ENCODE measurements around the gene GLT1D1.

DNA sequence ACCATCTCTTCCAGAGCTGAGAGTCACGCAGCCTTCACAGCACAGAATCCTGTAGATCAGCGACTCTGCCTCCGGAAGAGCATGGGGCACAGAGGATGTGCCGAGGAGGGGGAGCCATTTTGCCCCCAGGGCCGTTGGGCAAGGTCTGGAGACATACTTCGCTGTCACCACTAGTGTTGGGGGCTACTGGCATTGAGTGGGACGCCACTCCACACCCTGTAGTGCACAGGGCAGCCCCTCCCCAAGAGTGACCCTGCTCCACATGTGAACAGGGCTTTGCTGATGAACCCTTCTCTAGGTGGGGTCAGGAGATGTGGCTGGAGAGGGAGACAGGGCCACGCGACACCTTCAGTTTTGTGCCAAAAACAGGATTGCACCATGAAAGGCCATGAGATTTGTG lies 6.0 kb downstream of the GLT1D1 start:
- no peak for TF ChIP-seq POLR2A (IDR thresholded peaks at IDR 0.05)
- TF ChIP-seq, protein P1, sequence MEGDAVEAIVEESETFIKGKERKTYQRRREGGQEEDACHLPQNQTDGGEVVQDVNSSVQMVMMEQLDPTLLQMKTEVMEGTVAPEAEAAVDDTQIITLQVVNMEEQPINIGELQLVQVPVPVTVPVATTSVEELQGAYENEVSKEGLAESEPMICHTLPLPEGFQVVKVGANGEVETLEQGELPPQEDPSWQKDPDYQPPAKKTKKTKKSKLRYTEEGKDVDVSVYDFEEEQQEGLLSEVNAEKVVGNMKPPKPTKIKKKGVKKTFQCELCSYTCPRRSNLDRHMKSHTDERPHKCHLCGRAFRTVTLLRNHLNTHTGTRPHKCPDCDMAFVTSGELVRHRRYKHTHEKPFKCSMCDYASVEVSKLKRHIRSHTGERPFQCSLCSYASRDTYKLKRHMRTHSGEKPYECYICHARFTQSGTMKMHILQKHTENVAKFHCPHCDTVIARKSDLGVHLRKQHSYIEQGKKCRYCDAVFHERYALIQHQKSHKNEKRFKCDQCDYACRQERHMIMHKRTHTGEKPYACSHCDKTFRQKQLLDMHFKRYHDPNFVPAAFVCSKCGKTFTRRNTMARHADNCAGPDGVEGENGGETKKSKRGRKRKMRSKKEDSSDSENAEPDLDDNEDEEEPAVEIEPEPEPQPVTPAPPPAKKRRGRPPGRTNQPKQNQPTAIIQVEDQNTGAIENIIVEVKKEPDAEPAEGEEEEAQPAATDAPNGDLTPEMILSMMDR (IDR thresholded peaks at IDR 0.05), result no peak

Measured in upper lobe of left lung (tissue), 4 donors.